ENCODE measurements around the gene ANGPTL2.

GRCh38 chr9:127106466-127106855 is 16.0 kb downstream of the ANGPTL2 start:
- TF ChIP-seq CTCF (IDR thresholded peaks at IDR 0.05) (no peak), POLR2AphosphoS5 (IDR thresholded peaks at IDR 0.05) (no peak), EP300 (IDR thresholded peaks at IDR 0.05) (no peak)
